H1 (cell line): ENCODE data around the gene DNASE1L1. TPM values are rescaled to one million over a fixed set of nuclear protein-coding genes. Genes with fewer than 3 reads are reported as not detected.

Experiments used
- CTCF ChIA-PET: fragments of 300-600 bp; sonication (Branson Sonifier 250); formaldehyde crosslinking; loops from one replicate; lab custom pipeline; 2021; ENCODE audit not compliant: partially characterized antibody; lab: Charles Lee
- POLR2A ChIA-PET: fragments of 300-600 bp; sonication (Branson Sonifier 250); formaldehyde crosslinking; loops from one replicate; lab custom pipeline; 2021; ENCODE audit warnings: inconsistent platforms; ENCODE audit not compliant: partially characterized antibody; lab: Charles Lee
- DNase-seq, 2 experiments: peaks; one replicate each; pipeline versions ENCODE4 v3.0.0 to v3.0.0-alpha.2; 2010 to 2022; ENCODE audit warnings: low spot score in 2 of 2, low read depth in 1 of 2, mixed read lengths in 1 of 2
- FAIRE-seq: peaks from 2 replicates; lab custom pipeline; 2011; peaks lifted over from hg19 to GRCh38; lab: Jason Lieb, UNC
- H2AFZ ChIP-seq: 2 replicates; pipeline ENCODE4 v1.8.1; 2012; ENCODE audit warnings: low read length, inconsistent platforms
- H2AK5ac ChIP-seq: 2 replicates; pipeline ENCODE4 v1.6.1; 2013; ENCODE audit warnings: low read depth, low read length
- H2BK120ac ChIP-seq: replicated peaks from 2 replicates; pipeline ENCODE3; 2013; ENCODE audit warnings: low read depth, low read length, inconsistent platforms
- H2BK12ac ChIP-seq: 2 replicates; pipeline ENCODE4 v1.6.1; 2013; ENCODE audit warnings: low read depth, low read length
- H2BK15ac ChIP-seq: 2 replicates; pipeline ENCODE4 v1.6.1; 2013; ENCODE audit warnings: low read length
- H2BK20ac ChIP-seq: 2 replicates; pipeline ENCODE4 v1.6.1; 2013; ENCODE audit warnings: low read length
- H2BK5ac ChIP-seq: 2 replicates; pipeline ENCODE4 v1.6.1; 2013; ENCODE audit warnings: low read depth, low read length
- H3K14ac ChIP-seq: 2 replicates; pipeline ENCODE4 v1.6.1; 2013; ENCODE audit warnings: inconsistent platforms; ENCODE audit not compliant: insufficient read length
- H3K18ac ChIP-seq: 2 replicates; pipeline ENCODE4 v1.6.1; 2013; ENCODE audit warnings: low read length; ENCODE audit errors: extremely low read depth
- H3K23ac ChIP-seq: 2 replicates; pipeline ENCODE4 v1.6.1; 2013; ENCODE audit warnings: inconsistent platforms; ENCODE audit not compliant: insufficient read length
- H3K23me2 ChIP-seq: 2 replicates; pipeline ENCODE4 v1.6.1; 2013; ENCODE audit warnings: low read depth, low read length
- H3K27ac ChIP-seq: 2 replicates; pipeline ENCODE4 v1.6.1; 2011; ENCODE audit warnings: low read depth, low read length, inconsistent platforms
- H3K27me3 ChIP-seq, 4 experiments: replicated peaks in 1 of 4; 1 replicate in 1 of 4; 2 replicates in 3 of 4; pipeline versions ENCODE4 v1.6.1 to v1.8.1; 2011 to 2013; ENCODE audit warnings: low read length in 3 of 4, mild to moderate bottlenecking in 3 of 4, inconsistent platforms in 2 of 4, mixed read lengths in 2 of 4, moderate library complexity in 1 of 4; ENCODE audit not compliant: control insufficient read depth in 3 of 4, insufficient read depth in 3 of 4; ENCODE audit errors: extremely low read depth in 1 of 4
- H3K36me3 ChIP-seq, 4 experiments: 2 replicates each; pipeline versions ENCODE4 v1.6.1 to v1.8.1; 2011 to 2013; ENCODE audit warnings: mild to moderate bottlenecking in 4 of 4, low read length in 3 of 4, moderate library complexity in 2 of 4, control low read depth in 1 of 4, inconsistent platforms in 1 of 4; ENCODE audit not compliant: insufficient read depth in 4 of 4, control insufficient read depth in 2 of 4
- H3K4ac ChIP-seq: replicated peaks from 2 replicates; pipeline ENCODE3; 2013; ENCODE audit warnings: low read length, low read depth, mixed read lengths, inconsistent platforms; ENCODE audit not compliant: insufficient read length
- H3K4me1 ChIP-seq, 4 experiments: replicated peaks in 1 of 4; 1 replicate in 1 of 4; 2 replicates in 3 of 4; pipeline versions ENCODE4 v1.6.1 to v1.8.1; 2011 to 2013; ENCODE audit warnings: low read length in 3 of 4, inconsistent platforms in 2 of 4, mixed read lengths in 1 of 4; ENCODE audit not compliant: insufficient read depth in 4 of 4, control insufficient read depth in 3 of 4
- H3K4me2 ChIP-seq, 2 experiments: 2 replicates each; pipeline versions ENCODE4 v1.6.1 to v1.8.1; 2011 to 2013; ENCODE audit warnings: low read depth in 2 of 2, low read length in 2 of 2, control low read depth in 1 of 2, inconsistent platforms in 1 of 2, mild to moderate bottlenecking in 1 of 2; ENCODE audit not compliant: insufficient read depth in 1 of 2
- H3K4me3 ChIP-seq, 4 experiments: fragments of 200-600, 300-600 bp in 1 of 4; sonication (generic), shearing (Covaris generic), sonication (Bioruptor Twin) in 1 of 4; 2 replicates each; pipeline versions ENCODE4 v1.5.1 to v1.8.1; 2011 to 2016; ENCODE audit warnings: low read length in 4 of 4, low read depth in 3 of 4, control low read depth in 2 of 4, inconsistent platforms in 2 of 4, mild to moderate bottlenecking in 2 of 4, mixed read lengths in 1 of 4, moderate library complexity in 1 of 4; ENCODE audit not compliant: insufficient read depth in 2 of 4; ENCODE audit errors: extremely low read depth in 1 of 4
- H3K56ac ChIP-seq: replicated peaks from 2 replicates; pipeline ENCODE3; 2013; ENCODE audit warnings: low read depth, mild to moderate bottlenecking, mixed read lengths, low read length, inconsistent platforms; ENCODE audit not compliant: insufficient read length
- H3K79me1 ChIP-seq: 2 replicates; pipeline ENCODE4 v1.6.1; 2013; ENCODE audit warnings: low read depth, low read length, control low read depth
- H3K79me2 ChIP-seq, 2 experiments: 2 replicates each; pipeline versions ENCODE4 v1.6.1 to v1.8.1; 2012 to 2013; ENCODE audit warnings: low read length in 2 of 2, mild to moderate bottlenecking in 2 of 2, inconsistent platforms in 1 of 2; ENCODE audit not compliant: insufficient read depth in 2 of 2, control insufficient read depth in 1 of 2
- H3K9ac ChIP-seq, 4 experiments: replicated peaks in 1 of 4; 1 replicate in 1 of 4; 2 replicates in 3 of 4; pipeline versions ENCODE4 v1.6.1 to v1.8.1; 2011 to 2013; ENCODE audit warnings: low read depth in 3 of 4, low read length in 3 of 4, control low read depth in 2 of 4, mild to moderate bottlenecking in 2 of 4, moderate library complexity in 2 of 4, inconsistent platforms in 1 of 4; ENCODE audit errors: extremely low read depth in 1 of 4
- H3K9me3 ChIP-seq, 2 experiments: 2 replicates each; pipeline versions ENCODE4 v1.6.1 to v1.8.1; 2012 to 2013; ENCODE audit warnings: mild to moderate bottlenecking in 2 of 2, moderate library complexity in 2 of 2, control low read depth in 1 of 2, inconsistent platforms in 1 of 2, low read depth in 1 of 2, low read length in 1 of 2, mixed read lengths in 1 of 2; ENCODE audit not compliant: insufficient read depth in 2 of 2
- H4K20me1 ChIP-seq, 2 experiments: replicated peaks in 1 of 2; 2 replicates each; pipeline versions ENCODE3 to v1.8.1; 2011 to 2013; ENCODE audit warnings: inconsistent platforms in 2 of 2, low read length in 2 of 2, mild to moderate bottlenecking in 1 of 2; ENCODE audit not compliant: insufficient read depth in 2 of 2, control insufficient read depth in 1 of 2
- H4K5ac ChIP-seq: 2 replicates; pipeline ENCODE4 v1.6.1; 2013; ENCODE audit warnings: low read length, low read depth, mixed read lengths, inconsistent platforms; ENCODE audit not compliant: insufficient read length
- H4K8ac ChIP-seq: 2 replicates; pipeline ENCODE4 v1.8.0; 2013; ENCODE audit warnings: mild to moderate bottlenecking, moderate library complexity, low read length, inconsistent platforms; ENCODE audit not compliant: insufficient read depth; ENCODE audit errors: extremely low read depth
- H4K91ac ChIP-seq: replicated peaks from 2 replicates; pipeline ENCODE3; 2013; ENCODE audit warnings: low read length, mixed read lengths, inconsistent platforms; ENCODE audit not compliant: insufficient read length
- KDM4A ChIP-seq: IDR thresholded peaks from one replicate; pipeline ENCODE4 v1.7.1; 2012; ENCODE audit warnings: low read depth, mild to moderate bottlenecking, moderate library complexity, low read length, inconsistent platforms; ENCODE audit not compliant: severe bottlenecking
- KDM5A ChIP-seq: fragments of 200-600 bp; IDR thresholded peaks from 2 replicates; pipeline ENCODE4 v1.7.1; 2012; ENCODE audit warnings: mild to moderate bottlenecking, low read length, inconsistent platforms, mixed read lengths
- RFX5 ChIP-seq: IDR thresholded peaks from 2 replicates; pipeline ENCODE4 v1.6.1; 2011; ENCODE audit warnings: low read depth, low read length, improper control_type of control experiment, borderline replicate concordance
- WGBS, 2 experiments: shearing (Covaris generic) in 1 of 2; methylation state at CpG; one replicate each; pipeline versions ENCODE4 v1.1.6 to v1.1.7; 2013 to 2015; ENCODE audit warnings: low lambda C conversion rate in 2 of 2, mixed read lengths in 2 of 2, inconsistent platforms in 1 of 2, low coverage in 1 of 2, missing lambda C conversion rate in 1 of 2; ENCODE audit not compliant: insufficient replicate concordance in 2 of 2, insufficient coverage in 1 of 2, insufficient read length in 1 of 2; ENCODE audit errors: extremely low coverage in 1 of 2, missing lambda C conversion rate in 1 of 2; 5-methylcytosine and 5-hydroxymethylcytosine counted together
- polyA plus RNA-seq, 7 experiments: library from polyadenylated mRNA; depleted of rRNA in 3 of 7; stranded (reverse) in 5 of 7; unstranded in 2 of 7; fragments of >200 nt in 5 of 7; fragments of 200-250 nt in 2 of 7; gene quantifications; 1 replicate in 5 of 7; 2 replicates in 1 of 7; 4 replicates in 1 of 7; pipeline versions ENCODE4 v1.2.1 to v1.2.3, GENCODE V29; 2011 to 2013; ENCODE audit warnings: missing spikeins in 2 of 7, mixed read lengths in 2 of 7
- total RNA-seq: library from RNA; stranded (reverse); fragmentation: NEBNext Ultra II Directional; extraction: Animal tissue kit (Norgen Biotek cat#: 25700); gene quantifications from 2 replicates; pipeline ENCODE4 v1.2.1, GENCODE V29; 2021

DNASE1L1 gene
- total and polyA plus RNA-seq, 2 of the 8 experiments (the other 6 are each of a cell fraction or from before 2014, with no cell fraction given) = 8.7 to 30.0 TPM

DNA sequence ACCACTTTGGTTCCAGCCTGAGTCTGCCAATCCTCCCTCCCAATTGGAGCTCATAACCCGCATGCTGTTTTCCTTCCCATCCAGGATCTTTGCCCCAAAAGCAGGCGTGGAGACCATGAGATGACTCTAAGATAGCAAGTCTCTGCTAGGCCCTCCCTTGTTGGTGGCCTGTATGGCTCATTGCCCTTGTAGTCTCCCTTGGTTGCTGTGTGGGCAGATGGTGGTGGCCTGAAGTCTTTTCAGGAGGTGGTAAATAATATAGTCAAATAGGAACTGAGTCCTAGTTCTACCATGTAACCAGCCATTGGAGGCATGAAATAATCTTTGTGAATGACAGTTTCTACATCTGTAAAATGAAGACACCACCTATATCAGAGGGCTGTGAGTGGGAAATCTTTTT, 20.7 kb upstream of the DNASE1L1 start:
- H3K27ac ChIP-seq = no peak overlapping the region
- CTCF ChIA-PET = interaction anchor here (0.7 to 1.5 kb wide), 7 partner anchors 9 to 59 kb away, joined by 3 to 5 read pairs (median 3); no protein-coding TSS in a partner anchor
- H4K20me1 ChIP-seq = peaks cover 0 to 4% of the 10 kb centered on the region in 2 experiments
- no peak overlapping the region for H3K4ac ChIP-seq
- no peak overlapping the region for H4K8ac ChIP-seq
- no peaks in the 10 kb centered on the region for H3K9me3 ChIP-seq
- H2BK120ac ChIP-seq = no peak overlapping the region
- no peak overlapping the region for H3K18ac ChIP-seq
- FAIRE-seq = no peak
- 96% methylated on average over 2 of the region's 2 CpGs; no CpG with 5 or more reads in 1 of the 2 experiments for WGBS, 2 experiments
- peak overlapping the region; percentile 66 to 82; a peak in 1 of 4 replicates for H3K4me2 ChIP-seq
- no peak overlapping the region for H4K5ac ChIP-seq
- POLR2A ChIA-PET = interaction anchor here (0.8 to 3.8 kb wide), 7 partner anchors 14 to 81 kb away, joined by 3 to 31 read pairs (median 4); partner anchors contain the start of genes DNASE1L1, FAM50A and RPL10
- H2BK12ac ChIP-seq = no peak overlapping the region
- peaks cover 0 to 11% (median 7%) of the 10 kb centered on the region in 4 experiments; a peak in 5 of 8 replicates for H3K36me3 ChIP-seq
- no peak for DNase-seq
- H3K4me1 ChIP-seq = no peaks in the 10 kb centered on the region
- H3K27me3 ChIP-seq = no peaks in the 10 kb centered on the region
- H3K14ac ChIP-seq = no peak overlapping the region
- H3K4me3 ChIP-seq = peak overlapping the region in 2 of 4 experiments; percentile 30 to 59; a peak in 1 of 8 replicates
- H4K91ac ChIP-seq = no peak overlapping the region
- H3K79me1 ChIP-seq = no peaks in the 10 kb centered on the region
- no peak overlapping the region for H2BK5ac ChIP-seq
- no peak overlapping the region for H3K23ac ChIP-seq
- peaks cover 4% of the 10 kb centered on the region; the same call in 1 of the 2 replicates for H3K23me2 ChIP-seq
- H2AFZ ChIP-seq = no peak overlapping the region
- no peak overlapping the region for H2BK15ac ChIP-seq
- no peak overlapping the region for H3K9ac ChIP-seq
- peaks cover 3 to 9% of the 10 kb centered on the region in 2 experiments; a peak in 2 of 4 replicates for H3K79me2 ChIP-seq
- H2AK5ac ChIP-seq = no peak overlapping the region
- no peak overlapping the region for H2BK20ac ChIP-seq
- H3K56ac ChIP-seq = no peak overlapping the region
- TF ChIP-seq KDM5A (no peak), RFX5 (no peak), KDM4A (no peak)
